ENCODE measurements around the gene NAA50.

The NAA50 gene

GRCh38 chr3:113684271-113684819, 61.7 kb downstream of the NAA50 start:
- no peak for DNase-seq

DNA sequence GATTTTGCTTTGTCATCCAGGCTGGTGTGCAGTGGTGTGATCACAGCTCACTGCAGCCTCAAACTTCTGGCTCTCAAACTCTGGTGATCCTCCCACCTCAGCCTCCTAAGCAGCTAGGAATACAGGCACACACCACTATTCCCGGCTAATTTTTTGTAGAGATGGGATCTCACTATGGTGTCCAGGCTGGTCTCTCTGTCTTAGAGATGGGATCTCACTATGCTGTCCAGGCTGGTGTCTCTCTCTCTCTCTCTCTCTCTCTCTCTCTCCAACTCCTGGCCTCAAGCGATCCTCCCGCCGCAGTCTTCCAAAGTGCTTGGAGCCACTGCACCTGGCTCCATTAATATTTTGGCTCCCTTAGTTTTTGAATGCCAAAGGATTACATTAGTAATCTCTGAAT, 67.3 kb downstream of the NAA50 start:
- no peak for DNase-seq

- no peak for DNase-seq
Measured at GRCh38 chr3:113677737-113678136, 68.3 kb downstream of the NAA50 start.

GRCh38 chr3:113676261-113676660, 69.8 kb downstream of the NAA50 start:
- no peak for DNase-seq

GRCh38 chr3:113673593-113673992, 72.5 kb downstream of the NAA50 start:
- no peak for DNase-seq

- DNase-seq, result no peak
Measured at GRCh38 chr3:113668015-113668414, 78.0 kb downstream of the NAA50 start.

Data from activated naive CD4-positive, alpha-beta T cell treated with Interleukin-2 at 50 U/mL for 16 hours (primary cell).